T-cell (primary cell): Measurements from ENCODE around the gene CNGA2. TPM values are rescaled to one million over a fixed set of nuclear protein-coding genes. Genes with fewer than 3 reads are reported as not detected.

Source experiments
- ATAC-seq, 4 experiments: fragments of 200-7000 bp in 3 of 4; fragments of 150-1000 bp in 1 of 4; cut with Tn5 transposase; replicated peaks in 1 of 4; 1 replicate in 3 of 4; 2 replicates in 1 of 4; pipeline ENCODE4 v1.10.0; 2021; ENCODE audit warnings: moderate library complexity in 3 of 4, mild to moderate bottlenecking in 2 of 4, moderate number of reproducible peaks in 1 of 4
- CTCF ChIA-PET, 2 donors: fragments of 300-600 bp; sonication (Branson Sonifier 250); formaldehyde crosslinking; loops; one replicate each; lab custom pipeline; 2022; ENCODE audit warnings: antibody characterized with exemption in 2 of 2; lab: Charles Lee
- POLR2A ChIA-PET, 2 donors: fragments of 300-600 bp; sonication (Branson Sonifier 250); formaldehyde crosslinking; loops; one replicate each; lab custom pipeline; 2022; ENCODE audit warnings: antibody characterized with exemption in 2 of 2; lab: Charles Lee
- DNase-seq, 35 experiments: peaks; one replicate each; pipeline versions ENCODE4 v3.0.0 to v3.0.0-alpha.2; 2013 to 2023
- H3K27ac ChIP-seq: one replicate; pipeline ENCODE4 v1.5.1; 2013; ENCODE audit warnings: low read length
- H3K27me3 ChIP-seq, 2 experiments: replicated peaks in 1 of 2; 1 replicate in 1 of 2; 2 replicates in 1 of 2; pipeline versions ENCODE4 v1.6.1 to v1.7.0; 2013; ENCODE audit warnings: low read length in 1 of 2, mixed read lengths in 1 of 2; ENCODE audit not compliant: control insufficient read depth in 2 of 2, insufficient read depth in 2 of 2; ENCODE audit errors: extremely low read depth in 1 of 2
- H3K36me3 ChIP-seq, 2 donors: 1 replicate in 1 of 2; 2 replicates in 1 of 2; pipeline versions ENCODE4 v1.6.1 to v1.7.0; 2013; ENCODE audit warnings: low read length in 1 of 2; ENCODE audit not compliant: control insufficient read depth in 2 of 2, insufficient read depth in 1 of 2; ENCODE audit errors: extremely low read depth in 1 of 2
- H3K4me1 ChIP-seq, 2 experiments: 1 replicate in 1 of 2; 2 replicates in 1 of 2; pipeline versions ENCODE4 v1.6.1 to v1.7.0; 2013; ENCODE audit warnings: low read length in 2 of 2, mixed read lengths in 1 of 2; ENCODE audit not compliant: insufficient read depth in 2 of 2, control insufficient read depth in 1 of 2; ENCODE audit errors: extremely low read depth in 1 of 2
- H3K4me3 ChIP-seq, 2 donors: 1 replicate in 1 of 2; 2 replicates in 1 of 2; pipeline versions ENCODE4 v1.5.1 to v1.7.0; 2013; ENCODE audit warnings: mild to moderate bottlenecking in 2 of 2, low read length in 1 of 2, moderate library complexity in 1 of 2; ENCODE audit not compliant: control insufficient read depth in 1 of 2; ENCODE audit errors: extremely low read depth in 1 of 2
- H3K9me3 ChIP-seq: 2 replicates; pipeline ENCODE4 v1.7.0; 2013
- H3K27ac Mint-ChIP-seq, 2 donors: one replicate each; pipeline ENCODE4 v1.8.0; 2020 to 2021; ENCODE audit warnings: mild to moderate bottlenecking in 2 of 2, mixed read lengths in 2 of 2
- H3K27me3 Mint-ChIP-seq, 2 donors: one replicate each; pipeline ENCODE4 v1.8.0; 2021 to 2022; ENCODE audit warnings: mixed read lengths in 2 of 2
- H3K36me3 Mint-ChIP-seq: one replicate; pipeline ENCODE4 v1.8.0; 2021; ENCODE audit warnings: mixed read lengths
- H3K4me1 Mint-ChIP-seq, 3 donors: one replicate each; pipeline ENCODE4 v1.8.0; 2020 to 2022; ENCODE audit warnings: mixed read lengths in 3 of 3, mild to moderate bottlenecking in 1 of 3
- H3K4me3 Mint-ChIP-seq, 3 donors: one replicate each; pipeline ENCODE4 v1.8.0; 2020 to 2022; ENCODE audit warnings: mild to moderate bottlenecking in 3 of 3, mixed read lengths in 3 of 3, moderate library complexity in 3 of 3
- H3K9me3 Mint-ChIP-seq, 3 donors: one replicate each; pipeline ENCODE4 v1.8.0; 2020 to 2022; ENCODE audit warnings: mixed read lengths in 3 of 3
- WGBS: methylation state at CpG from one replicate; pipeline ENCODE4 v1.1.5; 2013; ENCODE audit warnings: missing lambda C conversion rate; ENCODE audit not compliant: insufficient coverage; 5-methylcytosine and 5-hydroxymethylcytosine counted together
- total RNA-seq, 35 experiments: library from RNA in 6 of 35; stranded (reverse) in 6 of 35; fragments of 120-200 nt in 1 of 35; gene quantifications; one replicate each; pipeline versions ENCODE4 v1.2.1 to v1.2.4 and lab custom pipeline; 2013 to 2026

Gene CNGA2
- total RNA-seq, 5 donors from 2014 or later (not counting 1 experiment from before 2014, with no cell fraction given) = not detected

- Histone ChIP-seq H3K9me3 (no peaks in the 10 kb centered on the region), H3K4me3 (no peak overlapping the region), H3K27me3 (peaks cover 0 to 6% of the 10 kb centered on the region in 2 experiments), H3K36me3 (no peaks in the 10 kb centered on the region), H3K4me1 (no peaks in the 10 kb centered on the region), H3K27ac (no peak overlapping the region)
- CTCF ChIA-PET = no interaction called here
- POLR2A ChIA-PET = no interaction called here
- Mint-ChIP-seq H3K36me3 (no peaks in the 10 kb centered on the region), H3K4me3 (no peak overlapping the region), H3K27me3 (peaks cover 0 to 16% of the 10 kb centered on the region in 2 donors), H3K27ac (no peak overlapping the region), H3K9me3 (no peaks in the 10 kb centered on the region), H3K4me1 (no peaks in the 10 kb centered on the region)
- ATAC-seq (no peak), DNase-seq (peak in 1 of 35 experiments; percentile 3)
- 60% methylated on average over 2 of the region's 4 CpGs for WGBS
These were observed 7.1 kb downstream of the CNGA2 start for GRCh38 chrX:151741606-151742005.

- 100% methylated on average over 3 of the region's 5 CpGs for WGBS
- DNase-seq (no peak), ATAC-seq (no peak)
- CTCF ChIA-PET = interaction anchor here in 1 of 2 donors (0.6 kb wide), 1 partner anchor 11 kb away, joined by 3 read pairs; no protein-coding TSS in a partner anchor
- Mint-ChIP-seq H3K4me3 (no peak overlapping the region), H3K27ac (no peak overlapping the region), H3K36me3 (no peaks in the 10 kb centered on the region), H3K9me3 (no peaks in the 10 kb centered on the region), H3K27me3 (peaks cover 0 to 13% of the 10 kb centered on the region in 2 donors), H3K4me1 (no peaks in the 10 kb centered on the region)
- Histone ChIP-seq H3K27ac (no peak overlapping the region), H3K4me1 (no peaks in the 10 kb centered on the region), H3K36me3 (no peaks in the 10 kb centered on the region), H3K4me3 (no peak overlapping the region), H3K9me3 (no peaks in the 10 kb centered on the region), H3K27me3 (peaks cover 0 to 3% of the 10 kb centered on the region in 2 experiments)
- POLR2A ChIA-PET = no interaction called here
These were observed 7.8 kb downstream of the CNGA2 start for GRCh38 chrX:151742311-151742710.

GRCh38 chrX:151743651-151744470 lies 9.3 kb downstream of the CNGA2 start:
- Mint-ChIP-seq H3K4me3 (no peak overlapping the region), H3K36me3 (no peaks in the 10 kb centered on the region)

GRCh38 chrX:151745651-151746050 lies 11.1 kb downstream of the CNGA2 start:
- H3K4me1 ChIP-seq = no peaks in the 10 kb centered on the region
- H3K9me3 ChIP-seq = no peaks in the 10 kb centered on the region
- H3K36me3 ChIP-seq = no peaks in the 10 kb centered on the region
- ChIA-PET POLR2A (no interaction called here), CTCF (no interaction called here)
- H3K4me1 Mint-ChIP-seq = no peaks in the 10 kb centered on the region
- no peak overlapping the region for H3K4me3 Mint-ChIP-seq
- no peaks in the 10 kb centered on the region for H3K9me3 Mint-ChIP-seq
- DNase-seq = no peak
- H3K4me3 ChIP-seq = no peak overlapping the region
- peaks cover under 1 to 18% of the 10 kb centered on the region in 2 donors for H3K27me3 Mint-ChIP-seq
- H3K27me3 ChIP-seq = no peaks in the 10 kb centered on the region
- no CpG with 5 or more reads among the region's 6 CpGs for WGBS
- H3K36me3 Mint-ChIP-seq = no peaks in the 10 kb centered on the region
- no peak overlapping the region for H3K27ac Mint-ChIP-seq
- ATAC-seq = no peak
- H3K27ac ChIP-seq = no peak overlapping the region

More at GRCh38 chrX:151743651-151744470, 9.3 kb downstream of the CNGA2 start:
- no peaks in the 10 kb centered on the region for H3K4me1 ChIP-seq
- peak in 1 of 35 experiments; percentile 1 for DNase-seq
- no peak overlapping the region for H3K4me3 ChIP-seq
- no peaks in the 10 kb centered on the region for H3K4me1 Mint-ChIP-seq
- 83% methylated on average over 4 of the region's 21 CpGs for WGBS
- H3K27ac ChIP-seq = no peak overlapping the region
- H3K36me3 ChIP-seq = no peaks in the 10 kb centered on the region
- no peaks in the 10 kb centered on the region for H3K9me3 ChIP-seq
- no peak overlapping the region for H3K27ac Mint-ChIP-seq
- peaks cover 0 to 14% of the 10 kb centered on the region in 2 donors for H3K27me3 Mint-ChIP-seq
- H3K9me3 Mint-ChIP-seq = no peaks in the 10 kb centered on the region
- ChIA-PET CTCF (no interaction called here), POLR2A (no interaction called here)
- no peaks in the 10 kb centered on the region for H3K27me3 ChIP-seq
- no peak for ATAC-seq

- H3K27ac Mint-ChIP-seq = no peak overlapping the region
- ATAC-seq = no peak
- no peaks in the 10 kb centered on the region for H3K4me1 Mint-ChIP-seq
- H3K9me3 Mint-ChIP-seq = no peaks in the 10 kb centered on the region
- no peak overlapping the region for H3K27ac ChIP-seq
- peaks cover 9 to 25% of the 10 kb centered on the region in 2 donors for H3K27me3 Mint-ChIP-seq
- H3K36me3 ChIP-seq = no peaks in the 10 kb centered on the region
- WGBS = no CpG with 5 or more reads among the region's 2 CpGs
- no peak overlapping the region for H3K4me3 Mint-ChIP-seq
- no peaks in the 10 kb centered on the region for H3K27me3 ChIP-seq
- CTCF ChIA-PET = no interaction called here
- H3K4me3 ChIP-seq = no peak overlapping the region
- H3K36me3 Mint-ChIP-seq = no peaks in the 10 kb centered on the region
- no peak for DNase-seq
- no peaks in the 10 kb centered on the region for H3K9me3 ChIP-seq
- POLR2A ChIA-PET = no interaction called here
- no peaks in the 10 kb centered on the region for H3K4me1 ChIP-seq
These were observed 12.0 kb downstream of the CNGA2 start for GRCh38 chrX:151746502-151746901.

GRCh38 chrX:151750511-151750910 lies 16.0 kb downstream of the CNGA2 start:
- H3K36me3 Mint-ChIP-seq = no peaks in the 10 kb centered on the region
- no peak for DNase-seq
- H3K9me3 Mint-ChIP-seq = no peaks in the 10 kb centered on the region
- H3K4me1 ChIP-seq = no peaks in the 10 kb centered on the region
- H3K4me3 ChIP-seq = no peak overlapping the region
- no peaks in the 10 kb centered on the region for H3K4me1 Mint-ChIP-seq
- ChIA-PET CTCF (no interaction called here), POLR2A (interaction anchor here in 1 of 2 donors (0.6 kb wide), 1 partner anchor 11 kb away, joined by 3 read pairs; no protein-coding TSS in a partner anchor)
- peaks cover 10 to 35% of the 10 kb centered on the region in 2 donors for H3K27me3 Mint-ChIP-seq
- no peak overlapping the region for H3K27ac ChIP-seq
- H3K9me3 ChIP-seq = no peaks in the 10 kb centered on the region
- 83% methylated on average over 4 of the region's 5 CpGs for WGBS
- no peaks in the 10 kb centered on the region for H3K36me3 ChIP-seq
- no peak for ATAC-seq
- peaks cover 0 to 10% of the 10 kb centered on the region in 2 experiments for H3K27me3 ChIP-seq
- H3K4me3 Mint-ChIP-seq = no peak overlapping the region
- no peak overlapping the region for H3K27ac Mint-ChIP-seq
